ENCODE results near the gene CELA3A.
"Not testable (repeated sequence)": the region's sequence is repeated elsewhere in the genome, so short reads cannot be mapped to it uniquely, and the experiment has no call there.

GRCh38 chr1:22006736-22007135 is 5.3 kb downstream of the CELA3A start:
- not testable (repeated sequence) for TF ChIP-seq CTCF (IDR thresholded peaks at IDR 0.05); ZFX (IDR thresholded peaks at IDR 0.05; ENCODE audit: borderline replicate concordance)

Measured in 22Rv1 (cell line).